Measurements from ENCODE around the gene C2CD4C. TPM values are rescaled to one million over a fixed set of nuclear protein-coding genes. Genes with fewer than 3 reads are reported as not detected.

Gene C2CD4C
- total RNA-seq, 1 experiment from 2014 or later, result 14.6 TPM

- H2AFZ ChIP-seq (ENCODE audit: low read length), result no peak overlapping the region
- no peaks in the 10 kb centered on the region for H3K79me1 ChIP-seq (ENCODE audit: insufficient read depth, low read depth, low read length, poor library complexity, severe bottlenecking)
- H3K4me1 ChIP-seq (ENCODE audit: insufficient read depth, low read length), result no peaks in the 10 kb centered on the region
- H3K9ac ChIP-seq (ENCODE audit: extremely low read depth, insufficient read length, low read length), result no peak overlapping the region
- H3K4me2 ChIP-seq (ENCODE audit: insufficient read depth, insufficient read length, low read length), result no peak overlapping the region
- no peak overlapping the region for H3K23ac ChIP-seq (ENCODE audit: insufficient read length, low read depth, low read length)
- Mint-ChIP-seq H3K27me3 (ENCODE audit: low read depth) (peaks cover 20% of the 10 kb centered on the region), H3K4me1 (peaks cover 0 to 7% of the 10 kb centered on the region in 2 experiments; a peak in 1 of 4 replicates), H3K4me3 (no peak overlapping the region), H3K9me3 (peaks cover 6 to 12% of the 10 kb centered on the region in 2 experiments; a peak in 3 of 5 replicates), H3K27ac (no peak overlapping the region), H3K36me3 (ENCODE audit: insufficient read depth in 1 of 3, low read depth in 3 of 3) (peaks cover 0 to 4% (median 3%) of the 10 kb centered on the region in 3 experiments; a peak in 4 of 7 replicates)
- H4K5ac ChIP-seq (ENCODE audit: insufficient read length, low read depth, low read length), result no peak overlapping the region
- DNase-seq, result peak; percentile 12
- H3K9me3 ChIP-seq (ENCODE audit: control insufficient read depth, low read depth, low read length), result no peaks in the 10 kb centered on the region
- H2BK120ac ChIP-seq (ENCODE audit: low read depth, low read length, poor library complexity, severe bottlenecking), result no peak overlapping the region
- no peak overlapping the region for H2BK5ac ChIP-seq (ENCODE audit: insufficient read length, low read length)
- H3K4ac ChIP-seq (ENCODE audit: low read depth, low read length), result no peak overlapping the region
- no CpG with 5 or more reads among the region's 17 CpGs for WGBS (ENCODE audit: extremely low coverage, insufficient read length, low lambda C conversion rate)
- H3K27ac ChIP-seq (ENCODE audit: insufficient read length, low read depth, low read length), result no peak overlapping the region
- no peak overlapping the region for H4K8ac ChIP-seq (replicated peaks; ENCODE audit: insufficient read length, low read depth, low read length)
- no peaks in the 10 kb centered on the region for H3K79me2 ChIP-seq (ENCODE audit: insufficient read depth, low read length)
- H3K18ac ChIP-seq (ENCODE audit: insufficient read length, low read depth, low read length), result no peak overlapping the region
- TF ChIP-seq CTCF (conservative IDR thresholded peaks at IDR 0.05), result no peak
- H3K23me2 ChIP-seq (ENCODE audit: insufficient read length, low read depth, low read length, poor library complexity, severe bottlenecking), result no peaks in the 10 kb centered on the region
- H3K27me3 ChIP-seq (ENCODE audit: insufficient read depth, low read length), result no peaks in the 10 kb centered on the region; the same call in 1 of the 2 replicates
- H3K56ac ChIP-seq (ENCODE audit: insufficient read length, low read depth, low read length), result no peak overlapping the region
- no peak overlapping the region for H2AK5ac ChIP-seq (ENCODE audit: insufficient read length, low read length)
- H2BK15ac ChIP-seq (ENCODE audit: low read depth, low read length), result no peak overlapping the region
- no peak overlapping the region for H2BK12ac ChIP-seq (ENCODE audit: insufficient read length, low read depth, low read length)
- H2BK20ac ChIP-seq (ENCODE audit: low read depth, low read length, poor library complexity, severe bottlenecking), result no peak overlapping the region
- no peaks in the 10 kb centered on the region for H4K20me1 ChIP-seq (ENCODE audit: control insufficient read depth, insufficient read depth, insufficient read length)
- H3T11ph ChIP-seq (ENCODE audit: low read length), result no peak overlapping the region
- H4K91ac ChIP-seq (ENCODE audit: insufficient read length, low read depth, low read length), result no peak overlapping the region
- H3K14ac ChIP-seq (ENCODE audit: insufficient read depth, low read length), result no peak overlapping the region
These were observed 42.7 kb downstream of the C2CD4C start for GRCh38 chr19:366205-366783.
